GM23338 (cell line): Measurements from ENCODE around the gene PIM3. TPM values are rescaled to one million over a fixed set of nuclear protein-coding genes. Genes with fewer than 3 reads are reported as not detected.

ENCODE experiments used
- ATAC-seq: fragments of 200-7000 bp; cut with Tn5 transposase; 3 replicates; pipeline ENCODE4 v1.9.1; 2020
- DNase-seq: peaks from one replicate; pipeline ENCODE4 v3.0.0-alpha.2; 2015; ENCODE audit warnings: low spot score
- H2AFZ ChIP-seq: fragments of 200-600 bp; sonication (generic); 2 replicates; pipeline ENCODE4 v1.8.0; 2016; ENCODE audit warnings: antibody characterized with exemption, mild to moderate bottlenecking, moderate library complexity
- H3F3A ChIP-seq: fragments of 200-600 bp; sonication (generic); replicated peaks from 2 replicates; pipeline ENCODE4 v1.8.0; 2017; ENCODE audit warnings: antibody characterized with exemption, mixed run types, low read depth
- H3K27ac ChIP-seq: fragments of 200-600 bp; sonication (generic); 2 replicates; pipeline ENCODE4 v1.6.1; 2016; ENCODE audit warnings: low read depth
- H3K27me3 ChIP-seq: fragments of 200-600 bp; sonication (generic); 2 replicates; pipeline ENCODE4 v1.8.0; 2016; ENCODE audit warnings: mild to moderate bottlenecking, mixed run types, moderate library complexity; ENCODE audit not compliant: insufficient read depth
- H3K36me3 ChIP-seq: fragments of 200-600 bp; sonication (generic); 2 replicates; pipeline ENCODE4 v1.8.0; 2016; ENCODE audit warnings: mild to moderate bottlenecking; ENCODE audit not compliant: insufficient read depth
- H3K4me1 ChIP-seq: fragments of 200-600 bp; sonication (generic); 2 replicates; pipeline ENCODE4 v1.8.0; 2016; ENCODE audit warnings: mild to moderate bottlenecking, moderate library complexity; ENCODE audit not compliant: insufficient read depth
- H3K4me2 ChIP-seq: fragments of 200-600 bp; sonication (generic); 2 replicates; pipeline ENCODE4 v1.7.1; 2017; ENCODE audit warnings: mixed run types
- H3K4me3 ChIP-seq: fragments of 200-600 bp; sonication (generic); 2 replicates; pipeline ENCODE4 v1.6.1; 2016; ENCODE audit warnings: mixed run types
- H3K79me2 ChIP-seq: fragments of 200-600 bp; sonication (generic); replicated peaks from 2 replicates; pipeline ENCODE4 v1.8.0; 2017; ENCODE audit warnings: mild to moderate bottlenecking; ENCODE audit not compliant: insufficient read depth
- H3K9me2 ChIP-seq: fragments of 200-600 bp; sonication (generic); 2 replicates; pipeline ENCODE4 v1.8.0; 2017; ENCODE audit not compliant: insufficient read depth
- H4K20me1 ChIP-seq: fragments of 200-600 bp; sonication (generic); replicated peaks from 2 replicates; pipeline ENCODE4 v1.8.0; 2017; ENCODE audit warnings: mild to moderate bottlenecking; ENCODE audit not compliant: insufficient read depth
- H3K27ac Mint-ChIP-seq: 2 replicates; pipeline ENCODE4 v1.8.0; 2020; ENCODE audit warnings: inconsistent platforms, mild to moderate bottlenecking, moderate library complexity, mixed read lengths
- H3K27me3 Mint-ChIP-seq: 3 replicates; pipeline ENCODE4 v1.8.0; 2022; ENCODE audit warnings: low read depth, mild to moderate bottlenecking, moderate library complexity, mixed read lengths, inconsistent platforms; ENCODE audit not compliant: insufficient read depth, poor library complexity
- H3K36me3 Mint-ChIP-seq: 3 replicates; pipeline ENCODE4 v1.8.0; 2021; ENCODE audit warnings: low read depth, mild to moderate bottlenecking, inconsistent platforms, moderate library complexity, mixed read lengths
- H3K4me1 Mint-ChIP-seq: 3 replicates; pipeline ENCODE4 v1.8.0; 2020; ENCODE audit warnings: mild to moderate bottlenecking, inconsistent platforms, mixed read lengths
- H3K4me3 Mint-ChIP-seq: 3 replicates; pipeline ENCODE4 v1.8.0; 2021; ENCODE audit warnings: moderate library complexity, mild to moderate bottlenecking, inconsistent platforms, mixed read lengths
- H3K9me3 Mint-ChIP-seq: 3 replicates; pipeline ENCODE4 v1.8.0; 2020; ENCODE audit warnings: moderate library complexity, mild to moderate bottlenecking, inconsistent platforms, mixed read lengths
- CREB1 ChIP-seq: fragments of 250-450 bp; sonication (Bioruptor Pico); IDR thresholded peaks from 2 replicates; pipeline ENCODE4 v1.5.0; 2020; ENCODE audit warnings: low read depth, mild to moderate bottlenecking, moderate library complexity
- EZH2 ChIP-seq: fragments of 200-600 bp; sonication (generic); IDR thresholded peaks from one replicate; pipeline ENCODE4 v1.8.0; 2017; ENCODE audit warnings: antibody characterized with exemption, mild to moderate bottlenecking, low read depth; ENCODE audit not compliant: unreplicated experiment
- EZH2phosphoT487 ChIP-seq: fragments of 200-600 bp; sonication (generic); IDR thresholded peaks from one replicate; pipeline ENCODE4 v1.8.1; 2018; ENCODE audit warnings: antibody characterized with exemption; ENCODE audit not compliant: unreplicated experiment
- JUNB ChIP-seq: IDR thresholded peaks from one replicate; pipeline ENCODE4 v1.6.1; 2016; ENCODE audit warnings: antibody characterized with exemption; ENCODE audit not compliant: unreplicated experiment
- NANOG ChIP-seq: IDR thresholded peaks from 2 replicates; pipeline ENCODE4 v1.6.1; 2016; ENCODE audit warnings: antibody characterized with exemption, borderline replicate concordance
- POLR2AphosphoS5 ChIP-seq: IDR thresholded peaks from 2 replicates; pipeline ENCODE4 v1.6.1; 2016; ENCODE audit warnings: antibody characterized with exemption, low read depth
- STAT1 ChIP-seq: IDR thresholded peaks from one replicate; pipeline ENCODE4 v1.6.1; 2016; ENCODE audit warnings: antibody characterized with exemption; ENCODE audit not compliant: unreplicated experiment
- ZNF114 ChIP-seq: fragments of 250-450 bp; sonication (Bioruptor Pico); IDR thresholded peaks from 2 replicates; pipeline ENCODE4 v1.5.0; 2020; ENCODE audit warnings: mild to moderate bottlenecking, moderate library complexity
- ZNF331 ChIP-seq: fragments of 250-450 bp; sonication (Bioruptor Pico); IDR thresholded peaks from 2 replicates; pipeline ENCODE4 v1.5.0; 2020; ENCODE audit warnings: low read depth, mild to moderate bottlenecking, moderate library complexity
- polyA plus RNA-seq: library from polyadenylated mRNA; unstranded; fragments of >200 nt; fragmentation: Nextera tagmentation; extraction: Ambion mirVana; gene quantifications from 2 replicates; pipeline ENCODE4 v1.2.1, GENCODE V29; 2016
- total RNA-seq: library from RNA; depleted of rRNA; stranded (reverse); fragments of >200 nt; shearing (Covaris generic); gene quantifications from 2 replicates; pipeline ENCODE4 v1.2.3, GENCODE V29; 2014
- TF ChIP-seq, protein P1 (sequence below): fragments of 250-450 bp; sonication (Bioruptor Pico); IDR thresholded peaks from 2 replicates; pipeline ENCODE4 v1.5.0; 2020; ENCODE audit warnings: mild to moderate bottlenecking, moderate library complexity
- TF ChIP-seq, protein P2 (sequence below), 2 experiments: fragments of 200-600 bp in 1 of 2; sonication (generic) in 1 of 2; conservative IDR thresholded peaks; 2 replicates each; pipeline versions ENCODE4 v1.5.1 to v1.6.1; 2016 to 2017; ENCODE audit warnings: antibody characterized with exemption in 2 of 2, low read depth in 2 of 2, mild to moderate bottlenecking in 2 of 2, moderate library complexity in 1 of 2
- TF ChIP-seq, protein P3 (sequence below): IDR thresholded peaks from one replicate; pipeline ENCODE4 v1.6.1; 2018; ENCODE audit warnings: antibody characterized with exemption; ENCODE audit not compliant: unreplicated experiment
- TF ChIP-seq, protein P4 (sequence below): IDR thresholded peaks from 2 replicates; pipeline ENCODE4 v1.6.1; 2016; ENCODE audit warnings: antibody characterized with exemption

Gene PIM3
- total and polyA plus RNA-seq, 2 experiments from 2014 or later: 17.7 to 37.3 TPM

DNA sequence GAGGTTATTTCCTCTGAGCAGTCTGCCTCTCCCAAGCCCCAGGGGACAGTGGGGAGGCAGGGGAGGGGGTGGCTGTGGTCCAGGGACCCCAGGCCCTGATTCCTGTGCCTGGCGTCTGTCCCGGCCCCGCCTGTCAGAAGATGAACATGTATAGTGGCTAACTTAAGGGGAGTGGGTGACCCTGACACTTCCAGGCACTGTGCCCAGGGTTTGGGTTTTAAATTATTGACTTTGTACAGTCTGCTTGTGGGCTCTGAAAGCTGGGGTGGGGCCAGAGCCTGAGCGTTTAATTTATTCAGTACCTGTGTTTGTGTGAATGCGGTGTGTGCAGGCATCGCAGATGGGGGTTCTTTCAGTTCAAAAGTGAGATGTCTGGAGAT, 3.1 kb downstream of the PIM3 start:
- no peak overlapping the region for H3K27ac Mint-ChIP-seq
- H3K27ac ChIP-seq: no peak overlapping the region
- ATAC-seq: no peak
- no peaks in the 10 kb centered on the region; the same call in 2 of the 3 replicates for H3K9me3 Mint-ChIP-seq
- H3K4me3 Mint-ChIP-seq: peak overlapping the region; percentile 26; the same call in 2 of the 3 replicates
- H3K36me3 ChIP-seq: no peaks in the 10 kb centered on the region
- no peak for DNase-seq
- H3K4me2 ChIP-seq: no peak overlapping the region
- H3K4me3 ChIP-seq: no peak overlapping the region
- peaks cover 9% of the 10 kb centered on the region for H3K27me3 Mint-ChIP-seq
- peaks cover 14% of the 10 kb centered on the region for H3K79me2 ChIP-seq
- H3K4me1 Mint-ChIP-seq: peaks cover 9% of the 10 kb centered on the region
- no peak for TF ChIP-seq JUNB
- no peak for TF ChIP-seq EZH2
- TF ChIP-seq, protein P1, sequence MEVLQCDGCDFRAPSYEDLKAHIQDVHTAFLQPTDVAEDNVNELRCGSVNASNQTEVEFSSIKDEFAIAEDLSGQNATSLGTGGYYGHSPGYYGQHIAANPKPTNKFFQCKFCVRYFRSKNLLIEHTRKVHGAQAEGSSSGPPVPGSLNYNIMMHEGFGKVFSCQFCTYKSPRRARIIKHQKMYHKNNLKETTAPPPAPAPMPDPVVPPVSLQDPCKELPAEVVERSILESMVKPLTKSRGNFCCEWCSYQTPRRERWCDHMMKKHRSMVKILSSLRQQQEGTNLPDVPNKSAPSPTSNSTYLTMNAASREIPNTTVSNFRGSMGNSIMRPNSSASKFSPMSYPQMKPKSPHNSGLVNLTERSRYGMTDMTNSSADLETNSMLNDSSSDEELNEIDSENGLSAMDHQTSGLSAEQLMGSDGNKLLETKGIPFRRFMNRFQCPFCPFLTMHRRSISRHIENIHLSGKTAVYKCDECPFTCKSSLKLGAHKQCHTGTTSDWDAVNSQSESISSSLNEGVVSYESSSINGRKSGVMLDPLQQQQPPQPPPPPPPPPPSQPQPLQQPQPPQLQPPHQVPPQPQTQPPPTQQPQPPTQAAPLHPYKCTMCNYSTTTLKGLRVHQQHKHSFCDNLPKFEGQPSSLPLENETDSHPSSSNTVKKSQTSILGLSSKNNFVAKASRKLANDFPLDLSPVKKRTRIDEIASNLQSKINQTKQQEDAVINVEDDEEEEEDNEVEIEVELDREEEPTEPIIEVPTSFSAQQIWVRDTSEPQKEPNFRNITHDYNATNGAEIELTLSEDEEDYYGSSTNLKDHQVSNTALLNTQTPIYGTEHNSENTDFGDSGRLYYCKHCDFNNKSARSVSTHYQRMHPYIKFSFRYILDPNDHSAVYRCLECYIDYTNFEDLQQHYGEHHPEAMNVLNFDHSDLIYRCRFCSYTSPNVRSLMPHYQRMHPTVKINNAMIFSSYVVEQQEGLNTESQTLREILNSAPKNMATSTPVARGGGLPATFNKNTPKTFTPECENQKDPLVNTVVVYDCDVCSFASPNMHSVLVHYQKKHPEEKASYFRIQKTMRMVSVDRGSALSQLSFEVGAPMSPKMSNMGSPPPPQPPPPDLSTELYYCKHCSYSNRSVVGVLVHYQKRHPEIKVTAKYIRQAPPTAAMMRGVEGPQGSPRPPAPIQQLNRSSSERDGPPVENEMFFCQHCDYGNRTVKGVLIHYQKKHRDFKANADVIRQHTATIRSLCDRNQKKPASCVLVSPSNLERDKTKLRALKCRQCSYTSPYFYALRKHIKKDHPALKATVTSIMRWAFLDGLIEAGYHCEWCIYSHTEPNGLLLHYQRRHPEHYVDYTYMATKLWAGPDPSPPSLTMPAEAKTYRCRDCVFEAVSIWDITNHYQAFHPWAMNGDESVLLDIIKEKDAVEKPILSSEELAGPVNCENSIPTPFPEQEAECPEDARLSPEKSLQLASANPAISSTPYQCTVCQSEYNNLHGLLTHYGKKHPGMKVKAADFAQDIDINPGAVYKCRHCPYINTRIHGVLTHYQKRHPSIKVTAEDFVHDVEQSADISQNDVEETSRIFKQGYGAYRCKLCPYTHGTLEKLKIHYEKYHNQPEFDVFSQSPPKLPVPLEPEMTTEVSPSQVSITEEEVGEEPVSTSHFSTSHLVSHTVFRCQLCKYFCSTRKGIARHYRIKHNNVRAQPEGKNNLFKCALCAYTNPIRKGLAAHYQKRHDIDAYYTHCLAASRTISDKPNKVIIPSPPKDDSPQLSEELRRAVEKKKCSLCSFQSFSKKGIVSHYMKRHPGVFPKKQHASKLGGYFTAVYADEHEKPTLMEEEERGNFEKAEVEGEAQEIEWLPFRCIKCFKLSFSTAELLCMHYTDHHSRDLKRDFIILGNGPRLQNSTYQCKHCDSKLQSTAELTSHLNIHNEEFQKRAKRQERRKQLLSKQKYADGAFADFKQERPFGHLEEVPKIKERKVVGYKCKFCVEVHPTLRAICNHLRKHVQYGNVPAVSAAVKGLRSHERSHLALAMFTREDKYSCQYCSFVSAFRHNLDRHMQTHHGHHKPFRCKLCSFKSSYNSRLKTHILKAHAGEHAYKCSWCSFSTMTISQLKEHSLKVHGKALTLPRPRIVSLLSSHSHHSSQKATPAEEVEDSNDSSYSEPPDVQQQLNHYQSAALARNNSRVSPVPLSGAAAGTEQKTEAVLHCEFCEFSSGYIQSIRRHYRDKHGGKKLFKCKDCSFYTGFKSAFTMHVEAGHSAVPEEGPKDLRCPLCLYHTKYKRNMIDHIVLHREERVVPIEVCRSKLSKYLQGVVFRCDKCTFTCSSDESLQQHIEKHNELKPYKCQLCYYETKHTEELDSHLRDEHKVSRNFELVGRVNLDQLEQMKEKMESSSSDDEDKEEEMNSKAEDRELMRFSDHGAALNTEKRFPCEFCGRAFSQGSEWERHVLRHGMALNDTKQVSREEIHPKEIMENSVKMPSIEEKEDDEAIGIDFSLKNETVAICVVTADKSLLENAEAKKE (CRISPR knock-in tag): no peak
- TF ChIP-seq CREB1 (CRISPR knock-in tag): no peak
- no peak for TF ChIP-seq ZNF114
- no peak for TF ChIP-seq POLR2AphosphoS5
- TF ChIP-seq STAT1: no peak
- TF ChIP-seq, protein P2, sequence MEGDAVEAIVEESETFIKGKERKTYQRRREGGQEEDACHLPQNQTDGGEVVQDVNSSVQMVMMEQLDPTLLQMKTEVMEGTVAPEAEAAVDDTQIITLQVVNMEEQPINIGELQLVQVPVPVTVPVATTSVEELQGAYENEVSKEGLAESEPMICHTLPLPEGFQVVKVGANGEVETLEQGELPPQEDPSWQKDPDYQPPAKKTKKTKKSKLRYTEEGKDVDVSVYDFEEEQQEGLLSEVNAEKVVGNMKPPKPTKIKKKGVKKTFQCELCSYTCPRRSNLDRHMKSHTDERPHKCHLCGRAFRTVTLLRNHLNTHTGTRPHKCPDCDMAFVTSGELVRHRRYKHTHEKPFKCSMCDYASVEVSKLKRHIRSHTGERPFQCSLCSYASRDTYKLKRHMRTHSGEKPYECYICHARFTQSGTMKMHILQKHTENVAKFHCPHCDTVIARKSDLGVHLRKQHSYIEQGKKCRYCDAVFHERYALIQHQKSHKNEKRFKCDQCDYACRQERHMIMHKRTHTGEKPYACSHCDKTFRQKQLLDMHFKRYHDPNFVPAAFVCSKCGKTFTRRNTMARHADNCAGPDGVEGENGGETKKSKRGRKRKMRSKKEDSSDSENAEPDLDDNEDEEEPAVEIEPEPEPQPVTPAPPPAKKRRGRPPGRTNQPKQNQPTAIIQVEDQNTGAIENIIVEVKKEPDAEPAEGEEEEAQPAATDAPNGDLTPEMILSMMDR (conservative IDR thresholded peaks at IDR 0.05; ENCODE audit: low read depth in 2 of 2): no peak
- no peak for TF ChIP-seq ZNF331 (CRISPR knock-in tag)
- TF ChIP-seq EZH2phosphoT487: no peak
- no peak for TF ChIP-seq NANOG
- TF ChIP-seq, protein P3, sequence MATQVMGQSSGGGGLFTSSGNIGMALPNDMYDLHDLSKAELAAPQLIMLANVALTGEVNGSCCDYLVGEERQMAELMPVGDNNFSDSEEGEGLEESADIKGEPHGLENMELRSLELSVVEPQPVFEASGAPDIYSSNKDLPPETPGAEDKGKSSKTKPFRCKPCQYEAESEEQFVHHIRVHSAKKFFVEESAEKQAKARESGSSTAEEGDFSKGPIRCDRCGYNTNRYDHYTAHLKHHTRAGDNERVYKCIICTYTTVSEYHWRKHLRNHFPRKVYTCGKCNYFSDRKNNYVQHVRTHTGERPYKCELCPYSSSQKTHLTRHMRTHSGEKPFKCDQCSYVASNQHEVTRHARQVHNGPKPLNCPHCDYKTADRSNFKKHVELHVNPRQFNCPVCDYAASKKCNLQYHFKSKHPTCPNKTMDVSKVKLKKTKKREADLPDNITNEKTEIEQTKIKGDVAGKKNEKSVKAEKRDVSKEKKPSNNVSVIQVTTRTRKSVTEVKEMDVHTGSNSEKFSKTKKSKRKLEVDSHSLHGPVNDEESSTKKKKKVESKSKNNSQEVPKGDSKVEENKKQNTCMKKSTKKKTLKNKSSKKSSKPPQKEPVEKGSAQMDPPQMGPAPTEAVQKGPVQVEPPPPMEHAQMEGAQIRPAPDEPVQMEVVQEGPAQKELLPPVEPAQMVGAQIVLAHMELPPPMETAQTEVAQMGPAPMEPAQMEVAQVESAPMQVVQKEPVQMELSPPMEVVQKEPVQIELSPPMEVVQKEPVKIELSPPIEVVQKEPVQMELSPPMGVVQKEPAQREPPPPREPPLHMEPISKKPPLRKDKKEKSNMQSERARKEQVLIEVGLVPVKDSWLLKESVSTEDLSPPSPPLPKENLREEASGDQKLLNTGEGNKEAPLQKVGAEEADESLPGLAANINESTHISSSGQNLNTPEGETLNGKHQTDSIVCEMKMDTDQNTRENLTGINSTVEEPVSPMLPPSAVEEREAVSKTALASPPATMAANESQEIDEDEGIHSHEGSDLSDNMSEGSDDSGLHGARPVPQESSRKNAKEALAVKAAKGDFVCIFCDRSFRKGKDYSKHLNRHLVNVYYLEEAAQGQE: no peak
- TF ChIP-seq, protein P4, sequence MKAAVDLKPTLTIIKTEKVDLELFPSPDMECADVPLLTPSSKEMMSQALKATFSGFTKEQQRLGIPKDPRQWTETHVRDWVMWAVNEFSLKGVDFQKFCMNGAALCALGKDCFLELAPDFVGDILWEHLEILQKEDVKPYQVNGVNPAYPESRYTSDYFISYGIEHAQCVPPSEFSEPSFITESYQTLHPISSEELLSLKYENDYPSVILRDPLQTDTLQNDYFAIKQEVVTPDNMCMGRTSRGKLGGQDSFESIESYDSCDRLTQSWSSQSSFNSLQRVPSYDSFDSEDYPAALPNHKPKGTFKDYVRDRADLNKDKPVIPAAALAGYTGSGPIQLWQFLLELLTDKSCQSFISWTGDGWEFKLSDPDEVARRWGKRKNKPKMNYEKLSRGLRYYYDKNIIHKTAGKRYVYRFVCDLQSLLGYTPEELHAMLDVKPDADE: no peak
- no peaks in the 10 kb centered on the region for H3K4me1 ChIP-seq
- 0 out of 2 replicates have a peak, but pooled peaks cover 5% of the 10 kb centered on the region for H4K20me1 ChIP-seq
- H3F3A ChIP-seq: no peaks in the 10 kb centered on the region
- H3K27me3 ChIP-seq: peaks cover 20% of the 10 kb centered on the region
- peaks cover 19% of the 10 kb centered on the region for H3K36me3 Mint-ChIP-seq
- H2AFZ ChIP-seq: no peak overlapping the region
- no peaks in the 10 kb centered on the region for H3K9me2 ChIP-seq
